MCF 10A (cell line): ENCODE measurements around the gene KLK1. TPM values are rescaled to one million over a fixed set of nuclear protein-coding genes. Genes with fewer than 3 reads are reported as not detected.

Source experiments
- BruUV-seq: library from RNA; stranded (reverse); fragments of 400-500 nt; replicated peaks from 2 replicates; lab custom pipeline; 2021; lab: Mats Ljungman, UMichigan
- CTCF ChIA-PET: fragments of 300-600 bp; sonication (Branson Sonifier 250); formaldehyde crosslinking; extraction: SDS; loops from one replicate; lab custom pipeline; 2021; ENCODE audit warnings: antibody characterized with exemption, inconsistent platforms; lab: Yijun Ruan, JAX
- POLR2A ChIA-PET: fragments of 300-600, 350-650 bp; sonication (Branson Sonifier 250); formaldehyde crosslinking; extraction: SDS; loops from one replicate; lab custom pipeline; 2020; ENCODE audit warnings: antibody characterized with exemption, inconsistent platforms; lab: Yijun Ruan, JAX
- DNase-seq: peaks from one replicate; pipeline ENCODE4 v3.0.0-alpha.2; 2018; ENCODE audit not compliant: unreplicated experiment
- H3K27ac Mint-ChIP-seq: one replicate; pipeline ENCODE4 v1.8.0; 2022; ENCODE audit warnings: mild to moderate bottlenecking, low read depth, mixed read lengths; ENCODE audit not compliant: unreplicated experiment
- H3K27me3 Mint-ChIP-seq: one replicate; pipeline ENCODE4 v1.8.0; 2022; ENCODE audit warnings: mixed read lengths; ENCODE audit not compliant: insufficient read depth, unreplicated experiment
- H3K36me3 Mint-ChIP-seq: one replicate; pipeline ENCODE4 v1.8.0; 2022; ENCODE audit warnings: mild to moderate bottlenecking, moderate library complexity, mixed read lengths; ENCODE audit not compliant: insufficient read depth, unreplicated experiment
- H3K4me1 Mint-ChIP-seq: one replicate; pipeline ENCODE4 v1.8.0; 2022; ENCODE audit warnings: mixed read lengths; ENCODE audit not compliant: insufficient read depth, unreplicated experiment
- H3K4me3 Mint-ChIP-seq: one replicate; pipeline ENCODE4 v1.8.0; 2022; ENCODE audit warnings: mild to moderate bottlenecking, moderate library complexity, mixed read lengths; ENCODE audit not compliant: unreplicated experiment
- H3K9me3 Mint-ChIP-seq: one replicate; pipeline ENCODE4 v1.8.0; 2022; ENCODE audit warnings: mixed read lengths; ENCODE audit not compliant: unreplicated experiment
- CTCF ChIP-seq: fragments of 200-600 bp; IDR thresholded peaks from one replicate; pipeline ENCODE4 v1.8.0; 2022; ENCODE audit warnings: antibody characterized with exemption, mild to moderate bottlenecking; ENCODE audit not compliant: unreplicated experiment
- intact Hi-C: fragments of 100-400 bp; cut with micrococcal nuclease; formaldehyde crosslinking; loops from 2 replicates; pipeline ENCODE4 v1.14.1; 2022
- total RNA-seq: library from RNA; stranded (reverse); gene quantifications from 2 replicates; pipeline ENCODE4 v1.2.3, GENCODE V29; 2022

Gene KLK1
- total RNA-seq, 1 experiment from 2014 or later: 0.84 TPM

DNA sequence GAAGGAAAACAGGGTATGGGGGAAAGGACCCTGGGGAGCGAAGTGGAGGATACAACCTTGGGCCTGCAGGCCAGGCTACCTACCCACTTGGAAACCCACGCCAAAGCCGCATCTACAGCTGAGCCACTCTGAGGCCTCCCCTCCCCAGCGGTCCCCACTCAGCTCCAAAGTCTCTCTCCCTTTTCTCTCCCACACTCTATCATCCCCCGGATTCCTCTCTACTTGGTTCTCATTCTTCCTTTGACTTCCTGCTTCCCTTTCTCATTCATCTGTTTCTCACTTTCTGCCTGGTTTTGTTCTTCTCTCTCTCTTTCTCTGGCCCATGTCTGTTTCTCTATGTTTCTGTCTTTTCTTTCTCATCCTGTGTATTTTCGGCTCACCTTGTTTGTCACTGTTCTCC lies 33.8 kb upstream of the KLK1 start:
- intact Hi-C loops: no loop called here
- Mint-ChIP-seq H3K9me3 (peaks cover 10% of the 10 kb centered on the region), H3K4me3 (no peak overlapping the region), H3K27me3 (peaks cover 36% of the 10 kb centered on the region), H3K4me1 (peaks cover 6% of the 10 kb centered on the region), H3K36me3 (no peaks in the 10 kb centered on the region), H3K27ac (no peak overlapping the region)
- DNase-seq: no peak
- POLR2A ChIA-PET: no interaction called here
- no TSS peak for BruUV-seq
- CTCF ChIA-PET: no interaction called here
- TF ChIP-seq CTCF: no peak

DNA sequence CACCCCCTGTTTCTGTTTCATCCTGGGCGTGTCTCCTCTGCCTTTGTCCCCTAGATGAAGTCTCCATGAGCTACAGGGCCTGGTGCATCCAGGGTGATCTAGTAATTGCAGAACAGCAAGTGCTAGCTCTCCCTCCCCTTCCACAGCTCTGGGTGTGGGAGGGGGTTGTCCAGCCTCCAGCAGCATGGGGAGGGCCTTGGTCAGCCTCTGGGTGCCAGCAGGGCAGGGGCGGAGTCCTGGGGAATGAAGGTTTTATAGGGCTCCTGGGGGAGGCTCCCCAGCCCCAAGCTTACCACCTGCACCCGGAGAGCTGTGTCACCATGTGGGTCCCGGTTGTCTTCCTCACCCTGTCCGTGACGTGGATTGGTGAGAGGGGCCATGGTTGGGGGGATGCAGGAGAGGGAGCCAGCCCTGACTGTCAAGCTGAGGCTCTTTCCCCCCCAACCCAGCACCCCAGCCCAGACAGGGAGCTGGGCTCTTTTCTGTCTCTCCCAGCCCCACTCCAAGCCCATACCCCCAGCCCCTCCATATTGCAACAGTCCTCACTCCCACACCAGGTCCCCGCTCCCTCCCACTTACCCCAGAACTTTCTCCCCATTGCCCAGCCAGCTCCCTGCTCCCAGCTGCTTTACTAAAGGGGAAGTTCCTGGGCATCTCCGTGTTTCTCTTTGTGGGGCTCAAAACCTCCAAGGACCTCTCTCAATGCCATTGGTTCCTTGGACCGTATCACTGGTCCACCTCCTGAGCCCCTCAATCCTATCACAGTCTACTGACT lies 31.2 kb upstream of the KLK1 start, which contains the start of gene KLK3:
Gene KLK3, plus strand, starts transcription at position 280 of the 775 bp plus-strand sequence. Its CDS starts 41 bp downstream, at position 321.
- DNase-seq: no peak
- TF ChIP-seq CTCF: no peak
- Mint-ChIP-seq H3K27ac (no peak within 1 kb of the TSS), H3K36me3 (no peaks in the 10 kb centered on the region), H3K27me3 (peaks cover 44% of the 10 kb centered on the region), H3K4me3 (no peak within 1 kb of the TSS), H3K4me1 (no peaks in the 10 kb centered on the region), H3K9me3 (peaks cover 17% of the 10 kb centered on the region)
- POLR2A ChIA-PET: no interaction called here
- CTCF ChIA-PET: interaction anchor here (0.6 kb wide), 1 partner anchor 78 kb away, joined by 3 read pairs; no protein-coding TSS in a partner anchor
- no TSS peak for BruUV-seq
- intact Hi-C loops: no loop called here

GRCh38 chr19:50851620-50852019 lies 28.0 kb upstream of the KLK1 start:
- H3K27me3 Mint-ChIP-seq: peaks cover 27% of the 10 kb centered on the region
- BruUV-seq: no TSS peak
- no peaks in the 10 kb centered on the region for H3K4me1 Mint-ChIP-seq
- intact Hi-C loops: no loop called here
- peaks cover 8% of the 10 kb centered on the region for H3K9me3 Mint-ChIP-seq
- ChIA-PET CTCF (no interaction called here), POLR2A (no interaction called here)
- H3K36me3 Mint-ChIP-seq: no peaks in the 10 kb centered on the region
- H3K27ac Mint-ChIP-seq: no peak overlapping the region
- no peak overlapping the region for H3K4me3 Mint-ChIP-seq
- no peak for TF ChIP-seq CTCF
- DNase-seq: no peak

DNA sequence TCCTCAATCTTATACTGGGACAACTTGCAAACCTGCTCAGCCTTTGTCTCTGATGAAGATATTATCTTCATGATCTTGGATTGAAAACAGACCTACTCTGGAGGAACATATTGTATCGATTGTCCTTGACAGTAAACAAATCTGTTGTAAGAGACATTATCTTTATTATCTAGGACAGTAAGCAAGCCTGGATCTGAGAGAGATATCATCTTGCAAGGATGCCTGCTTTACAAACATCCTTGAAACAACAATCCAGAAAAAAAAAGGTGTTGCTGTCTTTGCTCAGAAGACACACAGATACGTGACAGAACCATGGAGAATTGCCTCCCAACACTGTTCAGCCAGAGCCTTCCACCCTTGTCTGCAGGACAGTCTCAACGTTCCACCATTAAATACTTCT lies 27.2 kb upstream of the KLK1 start:
- DNase-seq: no peak
- Mint-ChIP-seq H3K4me1 (no peaks in the 10 kb centered on the region), H3K9me3 (peaks cover 8% of the 10 kb centered on the region), H3K27ac (no peak overlapping the region), H3K36me3 (no peaks in the 10 kb centered on the region), H3K27me3 (peaks cover 18% of the 10 kb centered on the region), H3K4me3 (no peak overlapping the region)
- no TSS peak for BruUV-seq
- ChIA-PET POLR2A (no interaction called here), CTCF (no interaction called here)
- intact Hi-C loops: no loop called here
- no peak for TF ChIP-seq CTCF
